ENCODE data around the gene UNC5A. TPM values are rescaled to one million over a fixed set of nuclear protein-coding genes. Genes with fewer than 3 reads are reported as not detected.

UNC5A gene
- total RNA-seq, 4 donors from 2014 or later, result not detected

- WGBS, result 70% methylated on average over 7 of the region's 23 CpGs
- H3K4me1 ChIP-seq, result no peaks in the 10 kb centered on the region
- no peaks in the 10 kb centered on the region for H3K36me3 ChIP-seq
- no peaks in the 10 kb centered on the region for H3K9me3 ChIP-seq
- H3K27me3 ChIP-seq, result peaks cover 55% of the 10 kb centered on the region
- no peak overlapping the region for H3K4me3 ChIP-seq
- DNase-seq (ENCODE audit: low spot score in 2 of 2), result no peak
- no peak for TF ChIP-seq CTCF (IDR thresholded peaks at IDR 0.05)
- no peak for TF ChIP-seq POLR2AphosphoS5 (IDR thresholded peaks at IDR 0.05)
- no peak for TF ChIP-seq EP300 (IDR thresholded peaks at IDR 0.05)
- no peak for TF ChIP-seq POLR2A (IDR thresholded peaks at IDR 0.05)
- H3K27ac ChIP-seq, result no peak overlapping the region
Measured at GRCh38 chr5:176878906-176879662, 68.7 kb downstream of the UNC5A start.

- Histone ChIP-seq H3K27ac (no peak overlapping the region), H3K27me3 (peaks cover 47% of the 10 kb centered on the region), H3K9me3 (no peaks in the 10 kb centered on the region), H3K4me3 (no peak overlapping the region), H3K4me1 (no peaks in the 10 kb centered on the region), H3K36me3 (no peaks in the 10 kb centered on the region)
- TF ChIP-seq POLR2A (IDR thresholded peaks at IDR 0.05) (no peak), POLR2AphosphoS5 (IDR thresholded peaks at IDR 0.05) (no peak), EP300 (IDR thresholded peaks at IDR 0.05) (no peak), CTCF (IDR thresholded peaks at IDR 0.05) (no peak)
- no peak for DNase-seq (ENCODE audit: low spot score in 2 of 2)
- whole genome bisulfite sequencing, result 71% methylated on average over 2 of the region's 23 CpGs
Measured at GRCh38 chr5:176879663-176880361, 69.5 kb downstream of the UNC5A start.

- Histone ChIP-seq H3K9me3 (no peaks in the 10 kb centered on the region), H3K36me3 (no peaks in the 10 kb centered on the region), H3K4me1 (no peaks in the 10 kb centered on the region), H3K27me3 (peaks cover 41% of the 10 kb centered on the region), H3K27ac (no peak overlapping the region), H3K4me3 (no peak overlapping the region)
- DNase-seq (ENCODE audit: low spot score in 2 of 2), result no peak
- WGBS, result 89% methylated on average over 22 of the region's 26 CpGs
- TF ChIP-seq EP300 (IDR thresholded peaks at IDR 0.05), result no peak
Measured at GRCh38 chr5:176880366-176881020, 70.1 kb downstream of the UNC5A start.

GRCh38 chr5:176881021-176881749, 70.8 kb downstream of the UNC5A start:
- Histone ChIP-seq H3K27ac (no peak overlapping the region), H3K4me1 (no peaks in the 10 kb centered on the region), H3K36me3 (no peaks in the 10 kb centered on the region), H3K27me3 (peaks cover 34% of the 10 kb centered on the region), H3K9me3 (no peaks in the 10 kb centered on the region), H3K4me3 (no peak overlapping the region)
- TF ChIP-seq CTCF (IDR thresholded peaks at IDR 0.05) (no peak), POLR2A (IDR thresholded peaks at IDR 0.05) (no peak), EP300 (IDR thresholded peaks at IDR 0.05) (no peak)
- DNase-seq (ENCODE audit: low spot score in 2 of 2), result no peak
- 91% methylated on average over 25 of the region's 28 CpGs for WGBS

- no peaks in the 10 kb centered on the region for H3K4me1 ChIP-seq
- H3K27me3 ChIP-seq, result peaks cover 26% of the 10 kb centered on the region
- H3K27ac ChIP-seq, result no peak overlapping the region
- H3K36me3 ChIP-seq, result no peaks in the 10 kb centered on the region
- no peaks in the 10 kb centered on the region for H3K9me3 ChIP-seq
- no peak for TF ChIP-seq POLR2AphosphoS5 (IDR thresholded peaks at IDR 0.05)
- no peak for TF ChIP-seq POLR2A (IDR thresholded peaks at IDR 0.05)
- no peak for TF ChIP-seq CTCF (IDR thresholded peaks at IDR 0.05)
- TF ChIP-seq EP300 (IDR thresholded peaks at IDR 0.05), result no peak
- H3K4me3 ChIP-seq, result no peak overlapping the region
- 83% methylated on average over 17 of the region's 25 CpGs for WGBS
- no peak for DNase-seq (ENCODE audit: low spot score in 2 of 2)
Measured at GRCh38 chr5:176881816-176882566, 71.6 kb downstream of the UNC5A start.
